VCaP (cell line): ENCODE data around the gene AK8.

ENCODE experiments used
- H3K27ac ChIP-seq: fragments of 450-650 bp; 2 replicates; pipeline ENCODE4 v1.5.1; 2017
- TF ChIP-seq, protein P1 (sequence below): fragments of 450-650 bp; conservative IDR thresholded peaks from 2 replicates; pipeline ENCODE4 v1.5.1; 2017; ENCODE audit warnings: mild to moderate bottlenecking, moderate library complexity

The AK8 gene

DNA sequence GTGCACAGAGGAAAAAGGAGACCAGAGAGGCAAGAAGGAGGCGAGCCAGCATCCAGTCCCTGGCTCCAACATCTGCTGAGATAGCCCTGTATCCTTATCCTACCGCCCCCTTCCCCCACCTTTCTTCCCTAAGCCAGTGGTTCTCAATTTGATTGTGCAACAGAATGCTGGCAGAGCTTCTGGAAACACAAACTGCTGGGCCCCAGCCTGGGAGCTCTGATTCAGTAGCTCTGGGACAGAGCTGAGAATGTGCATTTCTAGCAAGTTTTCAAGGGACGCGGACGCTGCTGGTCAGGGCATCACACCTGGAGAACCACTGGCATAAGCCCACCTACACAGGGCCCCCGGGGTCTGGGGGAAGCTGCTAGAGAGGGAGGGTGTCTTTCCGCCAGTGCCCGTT is 21.1 kb downstream of the AK8 start:
- H3K27ac ChIP-seq: no peak overlapping the region
- TF ChIP-seq, protein P1, sequence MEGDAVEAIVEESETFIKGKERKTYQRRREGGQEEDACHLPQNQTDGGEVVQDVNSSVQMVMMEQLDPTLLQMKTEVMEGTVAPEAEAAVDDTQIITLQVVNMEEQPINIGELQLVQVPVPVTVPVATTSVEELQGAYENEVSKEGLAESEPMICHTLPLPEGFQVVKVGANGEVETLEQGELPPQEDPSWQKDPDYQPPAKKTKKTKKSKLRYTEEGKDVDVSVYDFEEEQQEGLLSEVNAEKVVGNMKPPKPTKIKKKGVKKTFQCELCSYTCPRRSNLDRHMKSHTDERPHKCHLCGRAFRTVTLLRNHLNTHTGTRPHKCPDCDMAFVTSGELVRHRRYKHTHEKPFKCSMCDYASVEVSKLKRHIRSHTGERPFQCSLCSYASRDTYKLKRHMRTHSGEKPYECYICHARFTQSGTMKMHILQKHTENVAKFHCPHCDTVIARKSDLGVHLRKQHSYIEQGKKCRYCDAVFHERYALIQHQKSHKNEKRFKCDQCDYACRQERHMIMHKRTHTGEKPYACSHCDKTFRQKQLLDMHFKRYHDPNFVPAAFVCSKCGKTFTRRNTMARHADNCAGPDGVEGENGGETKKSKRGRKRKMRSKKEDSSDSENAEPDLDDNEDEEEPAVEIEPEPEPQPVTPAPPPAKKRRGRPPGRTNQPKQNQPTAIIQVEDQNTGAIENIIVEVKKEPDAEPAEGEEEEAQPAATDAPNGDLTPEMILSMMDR: no peak

DNA sequence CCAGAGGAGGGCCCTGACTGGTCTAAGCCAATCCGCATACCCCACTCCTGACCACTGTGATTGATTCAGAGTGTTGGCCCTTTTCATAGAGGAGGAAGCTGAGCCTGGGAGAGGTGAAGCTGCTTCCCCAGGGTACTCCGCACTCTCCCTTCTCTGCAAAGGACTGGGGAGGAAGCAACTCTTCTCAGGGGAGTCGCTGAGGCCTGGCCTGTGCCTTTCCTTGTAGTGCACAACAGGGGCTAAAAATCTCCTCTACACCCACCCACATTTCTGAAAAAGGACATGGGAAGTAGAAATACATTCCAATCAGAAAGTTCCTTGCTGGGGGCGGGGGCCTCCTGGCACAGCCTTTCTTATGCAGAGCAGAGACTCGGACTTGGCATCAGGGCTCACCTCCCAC is 22.2 kb downstream of the AK8 start:
- no peak overlapping the region for H3K27ac ChIP-seq
- TF ChIP-seq, protein P1: no peak

DNA sequence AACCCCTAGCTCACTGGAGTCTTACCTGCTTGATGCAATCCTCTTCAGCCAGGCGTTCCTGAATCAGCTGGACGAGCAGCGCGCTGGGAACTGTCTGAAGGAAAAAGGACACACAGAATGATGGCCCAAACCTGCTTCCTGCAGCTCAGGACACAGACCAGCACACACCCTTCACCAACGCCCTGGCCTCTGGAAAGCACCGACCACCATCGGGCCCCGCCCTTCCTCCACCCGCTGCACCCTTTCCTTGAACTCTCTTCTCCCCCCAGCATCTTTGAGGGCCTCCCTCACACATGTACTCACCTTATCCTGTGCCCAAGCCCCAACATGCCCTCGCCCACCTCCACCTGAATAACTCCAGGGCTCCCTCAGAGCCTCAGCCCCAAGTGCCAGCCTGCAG is 23.3 kb downstream of the AK8 start:
- H3K27ac ChIP-seq: no peak overlapping the region
- TF ChIP-seq, protein P1: no peak

DNA sequence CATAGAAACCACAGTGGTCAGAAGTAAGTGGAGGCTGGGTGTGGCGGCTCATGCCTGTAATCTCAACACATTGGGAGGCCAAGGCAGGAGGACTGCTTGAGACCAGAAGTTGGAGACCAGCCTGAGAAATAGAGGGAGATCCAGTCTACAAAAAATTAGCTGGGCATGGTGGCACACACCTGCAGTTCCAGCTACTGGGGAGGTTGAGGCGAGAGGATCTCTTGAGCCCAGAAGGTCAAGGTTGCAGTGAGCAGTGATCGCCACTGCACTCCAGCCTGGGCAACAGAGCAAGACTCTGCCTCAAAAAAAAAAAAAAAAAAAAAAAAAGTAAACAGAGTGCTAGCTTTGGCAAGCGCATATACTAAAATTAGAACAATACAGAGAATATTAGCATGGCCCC is 24.6 kb downstream of the AK8 start:
- no peak overlapping the region for H3K27ac ChIP-seq
- TF ChIP-seq, protein P1: no peak

DNA sequence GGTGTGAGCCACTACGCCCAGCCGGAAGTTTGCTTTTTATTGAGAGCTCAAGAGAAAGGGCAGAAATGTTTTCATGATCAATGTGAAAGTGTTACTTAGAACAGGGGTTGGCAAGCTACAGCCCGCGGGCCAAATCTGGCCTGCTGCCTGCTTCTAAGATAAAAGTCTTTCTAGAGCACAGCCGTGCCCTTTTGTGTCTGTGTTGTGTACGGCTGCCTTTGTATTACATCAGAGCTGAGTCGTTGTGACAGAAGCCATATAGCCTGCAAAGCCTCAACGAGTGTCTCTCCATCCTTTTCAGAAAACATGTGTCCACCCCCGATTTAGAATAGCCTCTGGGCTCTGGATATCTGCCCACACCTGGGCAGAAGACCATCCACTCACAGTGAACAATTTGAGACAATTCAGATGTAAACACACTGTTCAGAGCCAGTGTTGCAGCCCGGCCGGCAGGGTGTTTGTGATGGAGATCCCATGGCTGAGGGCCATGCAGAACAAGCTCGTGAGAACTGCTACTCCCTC is 28.8 kb downstream of the AK8 start:
- TF ChIP-seq, protein P1: no peak
- peak overlapping the region; percentile 71 for H3K27ac ChIP-seq

DNA sequence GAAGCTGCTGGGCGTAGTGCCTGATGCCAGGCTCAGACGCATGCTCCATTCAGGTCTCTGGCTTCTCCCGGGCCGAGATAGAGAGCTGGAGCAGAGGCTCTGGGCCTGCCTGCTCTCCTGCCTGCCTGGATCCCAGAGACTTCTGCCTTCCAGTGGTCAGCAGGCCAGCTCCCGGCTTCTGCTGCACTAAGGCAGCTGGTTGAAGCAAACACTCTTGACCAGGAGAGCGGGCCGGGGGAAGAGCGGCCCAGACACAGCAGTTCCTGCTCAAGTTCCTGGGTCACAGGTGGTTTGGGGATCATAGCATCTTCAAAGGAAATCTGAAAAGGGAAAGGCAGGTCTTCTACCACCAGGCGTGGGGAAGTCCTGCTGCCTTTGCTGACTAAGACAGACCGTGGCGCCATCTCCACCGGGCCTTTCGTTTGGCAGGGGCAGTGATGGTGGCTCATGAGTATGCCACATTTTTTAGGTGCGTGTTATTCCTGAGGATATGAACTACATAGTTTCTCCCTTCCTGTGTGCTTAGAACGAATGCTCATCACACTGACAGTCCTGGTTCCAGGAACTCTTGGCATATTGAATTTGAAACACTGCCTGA is 31.1 kb downstream of the AK8 start:
- TF ChIP-seq, protein P1: no peak
- no peak overlapping the region for H3K27ac ChIP-seq

DNA sequence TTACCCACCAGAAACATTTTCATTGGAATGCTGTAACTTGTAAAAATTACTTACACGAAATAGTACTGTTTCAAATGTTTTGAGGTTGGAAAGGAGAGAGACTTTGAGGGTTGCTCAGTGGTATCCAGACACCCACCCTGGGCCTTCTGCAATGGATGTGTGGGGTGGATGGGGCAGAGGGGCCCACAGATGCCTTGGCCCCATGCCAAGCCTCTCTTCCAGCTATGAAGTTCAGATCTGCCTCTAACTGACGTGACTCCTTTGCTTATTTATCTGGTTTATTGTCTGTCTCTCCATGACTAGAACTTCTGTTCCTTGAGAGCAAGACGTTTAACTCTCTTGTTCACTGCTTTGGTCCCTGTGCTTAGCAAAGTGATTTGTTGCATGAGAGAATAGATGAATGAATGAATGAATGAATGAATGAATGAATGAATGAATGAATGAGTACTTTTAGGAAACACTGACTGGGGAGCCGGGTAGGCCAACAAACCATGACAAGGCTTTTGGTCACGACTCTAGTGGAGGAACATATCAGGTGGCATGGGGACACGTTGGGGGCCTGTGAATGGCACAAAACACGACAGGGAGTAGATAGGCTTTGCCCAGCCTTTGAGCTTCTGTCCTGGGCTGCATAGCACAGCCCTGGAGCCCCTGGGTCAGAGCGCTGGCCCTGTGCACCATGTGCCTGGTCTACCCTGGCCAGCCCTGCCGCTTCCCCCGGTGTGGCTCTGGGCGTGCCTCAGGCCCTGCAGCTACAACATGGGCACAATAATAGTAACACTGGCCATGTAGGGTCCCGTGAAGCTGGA is 31.8 kb downstream of the AK8 start:
- no peak overlapping the region for H3K27ac ChIP-seq
- TF ChIP-seq, protein P1: no peak
